Measurements from ENCODE around the gene ADGRA1. TPM values are rescaled to one million over a fixed set of nuclear protein-coding genes. Genes with fewer than 3 reads are reported as not detected.
"Not testable (repeated sequence)": the region's sequence is repeated elsewhere in the genome, so short reads cannot be mapped to it uniquely, and the experiment has no call there.

The ADGRA1 gene
- not detected in 2 replicates for total RNA-seq (2014; rRNA removed; shearing (Covaris generic))

GRCh38 chr10:133087679-133088178 is at the start of gene ADGRA1:
Gene ADGRA1 (plus strand): TSS chr10:133087924. CDS start chr10:133088910, 986 bp downstream.
- DNase-seq (ENCODE audit: low spot score), result no peak

- DNase-seq (ENCODE audit: low spot score), result no peak
Measured at GRCh38 chr10:133038036-133038823, 49.5 kb upstream of the ADGRA1 start.

- DNase-seq (ENCODE audit: low spot score), result no peak
Measured at GRCh38 chr10:133039107-133039802, 48.5 kb upstream of the ADGRA1 start.

GRCh38 chr10:133039803-133040165 is 47.9 kb upstream of the ADGRA1 start:
- DNase-seq (ENCODE audit: low spot score), result no peak

GRCh38 chr10:133040198-133040597 is 47.5 kb upstream of the ADGRA1 start:
- no peak for DNase-seq (ENCODE audit: low spot score)

GRCh38 chr10:133041101-133041500 is 46.6 kb upstream of the ADGRA1 start:
- no peak for DNase-seq (ENCODE audit: low spot score)

GRCh38 chr10:133042061-133042460 is 45.7 kb upstream of the ADGRA1 start:
- no peak for DNase-seq (ENCODE audit: low spot score)

- no peak for DNase-seq (ENCODE audit: low spot score)
Measured at GRCh38 chr10:133042816-133043215, 44.9 kb upstream of the ADGRA1 start.

GRCh38 chr10:133043541-133044225 is 44.0 kb upstream of the ADGRA1 start:
- no peak for DNase-seq (ENCODE audit: low spot score)

GRCh38 chr10:133044401-133044811 is 43.3 kb upstream of the ADGRA1 start:
- no peak for DNase-seq (ENCODE audit: low spot score)

GRCh38 chr10:133045556-133046389 is 42.0 kb upstream of the ADGRA1 start:
- no peak for DNase-seq (ENCODE audit: low spot score)

GRCh38 chr10:133046390-133046765 is 41.3 kb upstream of the ADGRA1 start:
- DNase-seq (ENCODE audit: low spot score), result no peak

GRCh38 chr10:133047526-133048123 is 40.1 kb upstream of the ADGRA1 start:
- no peak for DNase-seq (ENCODE audit: low spot score)

GRCh38 chr10:133048266-133048665 is 39.5 kb upstream of the ADGRA1 start:
- no peak for DNase-seq (ENCODE audit: low spot score)

- no peak for DNase-seq (ENCODE audit: low spot score)
Measured at GRCh38 chr10:133048926-133049325, 38.8 kb upstream of the ADGRA1 start.

GRCh38 chr10:133049639-133050038 is 38.1 kb upstream of the ADGRA1 start:
- no peak for DNase-seq (ENCODE audit: low spot score)

- DNase-seq (ENCODE audit: low spot score), result no peak
Measured at GRCh38 chr10:133050371-133050770, 37.4 kb upstream of the ADGRA1 start.

GRCh38 chr10:133052076-133052475 is 35.6 kb upstream of the ADGRA1 start:
- no peak for DNase-seq (ENCODE audit: low spot score)

GRCh38 chr10:133053527-133054133 is 34.1 kb upstream of the ADGRA1 start:
- DNase-seq (ENCODE audit: low spot score), result not testable (repeated sequence)

- no peak for DNase-seq (ENCODE audit: low spot score)
Measured at GRCh38 chr10:133055470-133055869, 32.3 kb upstream of the ADGRA1 start.

- no peak for DNase-seq (ENCODE audit: low spot score)
Measured at GRCh38 chr10:133056001-133056400, 31.7 kb upstream of the ADGRA1 start.
